Kidney (tissue), 14 donors: ENCODE results near the gene INF2. TPM values are rescaled to one million over a fixed set of nuclear protein-coding genes. Genes with fewer than 3 reads are reported as not detected.

Experiments used
- DNase-seq, 5 donors: peaks; one replicate each; pipeline ENCODE4 v3.0.0-alpha.2; 2013 to 2020
- FAIRE-seq: peaks from 2 replicates; lab custom pipeline; 2012; peaks lifted over from hg19 to GRCh38; lab: Jason Lieb, UNC
- H3K27ac ChIP-seq, 2 donors: one replicate each; pipeline ENCODE4 v1.7.0; 2013; ENCODE audit warnings: low read depth in 2 of 2, low read length in 2 of 2, inconsistent platforms in 1 of 2
- H3K27me3 ChIP-seq: one replicate; pipeline ENCODE4 v1.7.1; 2013; ENCODE audit warnings: low read length, inconsistent platforms; ENCODE audit not compliant: control insufficient read depth, insufficient read depth
- H3K36me3 ChIP-seq, 3 donors: one replicate each; pipeline versions ENCODE4 v1.7.0 to v1.7.1; 2013; ENCODE audit warnings: low read length in 3 of 3, control low read depth in 1 of 3, inconsistent platforms in 1 of 3; ENCODE audit not compliant: insufficient read depth in 3 of 3, control insufficient read depth in 2 of 3
- H3K4me1 ChIP-seq, 3 donors: one replicate each; pipeline versions ENCODE4 v1.7.0 to v1.7.1; 2013; ENCODE audit warnings: low read length in 3 of 3, inconsistent platforms in 1 of 3, low read depth in 1 of 3; ENCODE audit not compliant: control insufficient read depth in 2 of 3, insufficient read depth in 2 of 3
- H3K4me3 ChIP-seq, 3 donors: one replicate each; pipeline versions ENCODE4 v1.7.0 to v1.8.1; 2013; ENCODE audit warnings: low read length in 3 of 3, control low read depth in 1 of 3, inconsistent platforms in 1 of 3
- H3K9ac ChIP-seq, 3 donors: one replicate each; pipeline versions ENCODE4 v1.7.0 to v1.7.1; 2013; ENCODE audit warnings: low read length in 3 of 3, control low read depth in 1 of 3, inconsistent platforms in 1 of 3
- H3K9me3 ChIP-seq, 3 donors: one replicate each; pipeline versions ENCODE4 v1.7.0 to v1.7.1; 2013; ENCODE audit warnings: low read length in 3 of 3, control low read depth in 1 of 3, inconsistent platforms in 1 of 3; ENCODE audit not compliant: control insufficient read depth in 2 of 3, insufficient read depth in 1 of 3
- CTCF ChIP-seq: IDR thresholded peaks from 3 replicates; pipeline ENCODE4 v1.5.1; 2012; ENCODE audit warnings: mild to moderate bottlenecking, moderate library complexity, borderline replicate concordance; ENCODE audit not compliant: insufficient read depth; ENCODE audit errors: extremely low read depth
- intact Hi-C: fragments of 100-400 bp; cut with DNase I; formaldehyde crosslinking; loops from one replicate; pipeline ENCODE4 v1.11.1; 2022
- polyA plus RNA-seq: library from polyadenylated mRNA; stranded (reverse); fragments of 350-450 nt; fragmentation: Illumina TruSeq; extraction: RNeasy Lipid Tissue Mini Kit (QIAGEN cat#74804); gene quantifications from one replicate; pipeline ENCODE4 v1.2.3, GENCODE V29; 2014; ENCODE audit warnings: low read depth, low replicate concordance; ENCODE audit not compliant: insufficient read depth
- total RNA-seq: library from RNA; stranded (reverse); fragmentation: NEBNext Ultra II Directional; extraction: Animal tissue kit (Norgen Biotek cat#: 25700); gene quantifications from one replicate; pipeline ENCODE4 v1.2.1, GENCODE V29; 2021
- donor health status: control.
- donor health status: control.
- donor health status: control.
- donor health status: control.
- donor health status: control.
- donor health status: DM: yes; HTN: yes; CAD: no.
- donor health status: Normal renal cell carcinoma (clear cell type).

The INF2 gene
- total and polyA plus RNA-seq, 2 donors from 2014 or later, result 58.5 to 82.7 TPM

GRCh38 chr14:104641753-104642539, 47.5 kb upstream of the INF2 start:
- intact Hi-C loops, result no loop called here
- no peak overlapping the region for H3K9ac ChIP-seq

GRCh38 chr14:104642540-104642868, 46.9 kb upstream of the INF2 start:
- Histone ChIP-seq H3K9me3 (peaks cover 0 to 3% (median 0%) of the 10 kb centered on the region in 3 donors), H3K27ac (no peak overlapping the region), H3K36me3 (no peaks in the 10 kb centered on the region), H3K9ac (no peak overlapping the region), H3K4me1 (no peaks in the 10 kb centered on the region), H3K4me3 (no peak overlapping the region), H3K27me3 (no peaks in the 10 kb centered on the region)
- no peak for TF ChIP-seq CTCF
- no peak for DNase-seq
- FAIRE-seq, result no peak
- intact Hi-C loops, result no loop called here

More at GRCh38 chr14:104641753-104642539, 47.5 kb upstream of the INF2 start:
- no peak for TF ChIP-seq CTCF
- Histone ChIP-seq H3K9me3 (peaks cover 0 to 3% (median 0%) of the 10 kb centered on the region in 3 donors), H3K4me1 (no peaks in the 10 kb centered on the region), H3K27ac (no peak overlapping the region), H3K4me3 (no peak overlapping the region), H3K27me3 (no peaks in the 10 kb centered on the region), H3K36me3 (no peaks in the 10 kb centered on the region)
- DNase-seq, result no peak
- no peak for FAIRE-seq

GRCh38 chr14:104643306-104643705, 46.1 kb upstream of the INF2 start:
- intact Hi-C loops, result no loop called here
- H3K4me1 ChIP-seq, result no peaks in the 10 kb centered on the region
- FAIRE-seq (no peak), DNase-seq (no peak)
- peaks cover 0 to 3% (median 0%) of the 10 kb centered on the region in 3 donors for H3K9me3 ChIP-seq
- H3K9ac ChIP-seq, result no peak overlapping the region
- TF ChIP-seq CTCF, result no peak
- H3K4me3 ChIP-seq, result no peak overlapping the region
- no peaks in the 10 kb centered on the region for H3K27me3 ChIP-seq
- H3K27ac ChIP-seq, result no peak overlapping the region
- no peaks in the 10 kb centered on the region for H3K36me3 ChIP-seq
